ENCODE measurements around the gene MYO3B.

Gene MYO3B

DNA sequence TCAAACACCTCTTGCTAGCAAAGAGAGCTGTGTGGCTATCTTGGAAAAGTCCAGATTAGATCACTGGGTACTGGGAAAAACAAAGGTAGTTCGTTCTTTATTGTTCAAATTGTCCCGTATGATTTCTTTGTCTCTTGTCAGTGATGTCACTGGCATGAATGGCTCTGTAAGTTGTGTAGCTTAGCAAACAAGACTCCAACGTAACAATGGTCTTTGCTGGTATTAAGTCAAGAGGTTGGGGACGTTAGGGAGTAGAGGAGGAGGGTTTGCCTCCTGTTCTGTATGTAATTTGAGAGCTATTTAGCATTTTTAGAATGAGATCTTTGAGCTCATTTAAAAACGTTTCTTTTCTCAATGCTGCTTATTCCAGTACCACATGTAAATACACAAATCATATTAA, 320.7 kb downstream of the MYO3B start:
- in situ Hi-C loops (cut with MboI; ENCODE audit: low sequenced_read_pairs) = no loop called here

DNA sequence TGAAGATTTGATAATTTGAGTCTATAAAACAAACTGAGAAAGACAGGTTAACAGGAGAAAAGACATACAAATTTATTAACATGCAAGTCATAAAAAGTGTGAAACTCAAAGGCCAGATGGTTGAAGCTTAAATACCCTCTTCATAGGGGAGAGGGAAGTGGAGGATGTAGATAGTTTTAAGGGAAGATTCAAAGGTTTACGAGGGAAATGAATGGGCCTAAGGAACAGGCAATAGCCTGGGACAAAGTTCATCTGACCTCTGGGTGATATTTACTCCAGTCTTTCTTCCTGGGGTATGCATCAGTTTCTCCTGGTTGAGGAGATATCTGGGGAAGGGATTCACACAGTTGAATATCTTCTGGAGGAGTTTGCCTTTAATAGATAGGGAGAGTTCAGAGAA, 322.2 kb downstream of the MYO3B start:
- in situ Hi-C loops (cut with MboI; ENCODE audit: low sequenced_read_pairs) = no loop called here

DNA sequence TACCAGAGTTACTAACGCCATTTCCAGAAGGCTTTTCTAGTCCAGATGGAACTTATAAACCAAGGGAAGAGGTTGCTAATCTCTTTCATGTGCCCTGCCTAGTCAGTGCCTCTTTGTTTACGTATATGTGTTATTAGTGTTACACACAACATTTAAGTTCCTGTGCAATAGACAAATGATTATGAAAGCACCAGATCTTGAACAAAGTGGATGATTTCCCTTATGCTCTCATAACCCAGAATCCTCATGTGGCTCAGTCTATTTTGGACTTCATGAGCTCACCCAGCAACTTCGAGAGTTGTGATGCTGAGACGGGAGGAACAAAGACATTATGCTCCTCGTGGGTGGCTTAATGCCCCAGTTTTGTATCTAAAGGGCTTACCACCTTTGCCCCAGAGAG, 322.8 kb downstream of the MYO3B start:
- in situ Hi-C loops (cut with MboI; ENCODE audit: low sequenced_read_pairs) = no loop called here

- in situ Hi-C loops (cut with MboI; ENCODE audit: low sequenced_read_pairs) = no loop called here
Observed at GRCh38 chr2:170501421-170502043, 323.6 kb downstream of the MYO3B start.

- in situ Hi-C loops (cut with MboI; ENCODE audit: low sequenced_read_pairs) = no loop called here
Observed at GRCh38 chr2:170502361-170503130, 324.6 kb downstream of the MYO3B start.

- in situ Hi-C loops (cut with MboI; ENCODE audit: low sequenced_read_pairs) = no loop called here
Observed at GRCh38 chr2:170503563-170503962, 325.6 kb downstream of the MYO3B start.

GRCh38 chr2:170503971-170504809, 326.2 kb downstream of the MYO3B start:
- in situ Hi-C loops (cut with MboI; ENCODE audit: low sequenced_read_pairs) = no loop called here

- in situ Hi-C loops (cut with MboI; ENCODE audit: low sequenced_read_pairs) = no loop called here
Observed at GRCh38 chr2:170504810-170505145, 326.8 kb downstream of the MYO3B start.

GRCh38 chr2:170505631-170506275, 327.8 kb downstream of the MYO3B start:
- in situ Hi-C loops (cut with MboI; ENCODE audit: low sequenced_read_pairs) = no loop called here

GRCh38 chr2:170509452-170510193, 331.7 kb downstream of the MYO3B start:
- in situ Hi-C loops (cut with MboI; ENCODE audit: low sequenced_read_pairs) = no loop called here

DNA sequence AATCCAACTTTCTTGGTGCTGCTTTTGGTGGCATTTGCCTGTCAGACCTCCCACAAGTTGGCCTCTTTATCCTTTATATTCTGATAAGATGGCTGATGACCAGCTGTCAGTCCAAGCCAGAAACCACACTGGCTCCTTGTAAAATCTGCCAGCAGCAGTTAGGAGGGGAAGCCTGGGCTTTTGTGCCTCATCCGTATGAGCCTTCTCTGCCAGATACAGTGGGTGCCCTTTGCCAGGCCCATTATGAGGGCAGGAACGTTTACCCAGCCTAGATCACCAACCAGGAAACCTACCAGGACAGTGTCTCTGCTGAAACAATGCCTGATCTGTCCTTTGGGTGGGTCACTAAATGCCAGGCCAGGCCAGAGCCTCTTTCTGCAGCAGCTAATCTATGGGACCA, 334.3 kb downstream of the MYO3B start:
- in situ Hi-C loops (cut with MboI; ENCODE audit: low sequenced_read_pairs) = no loop called here

GRCh38 chr2:170514140-170514539, 336.2 kb downstream of the MYO3B start:
- in situ Hi-C loops (cut with MboI; ENCODE audit: low sequenced_read_pairs) = no loop called here

DNA sequence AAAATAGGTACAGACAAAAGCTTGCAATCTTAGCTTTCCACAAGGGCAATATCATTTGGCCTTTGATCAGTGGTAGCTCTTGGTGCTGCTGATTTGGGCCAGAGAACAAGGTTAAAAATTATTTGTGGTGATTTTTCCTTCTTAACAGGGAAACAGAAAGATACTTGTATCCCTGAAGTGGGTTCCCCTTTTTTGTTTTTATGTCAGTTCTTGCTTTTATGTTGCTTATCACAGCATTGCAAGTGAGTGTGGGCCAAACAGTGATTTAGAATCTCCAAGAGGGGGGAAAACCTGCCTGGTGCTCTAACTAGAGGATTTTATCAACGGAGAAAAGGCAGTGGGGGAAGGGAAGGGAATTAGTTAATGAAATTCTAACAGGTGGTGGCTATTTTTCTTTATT, 339.6 kb downstream of the MYO3B start:
- in situ Hi-C loops (cut with MboI; ENCODE audit: low sequenced_read_pairs) = no loop called here

- in situ Hi-C loops (cut with MboI; ENCODE audit: low sequenced_read_pairs) = no loop called here
Observed at GRCh38 chr2:170518911-170519310, 341.0 kb downstream of the MYO3B start.

- in situ Hi-C loops (cut with MboI; ENCODE audit: low sequenced_read_pairs) = no loop called here
Observed at GRCh38 chr2:170521299-170521698, 343.4 kb downstream of the MYO3B start.

GRCh38 chr2:170523506-170523905, 345.6 kb downstream of the MYO3B start:
- in situ Hi-C loops (cut with MboI; ENCODE audit: low sequenced_read_pairs) = no loop called here

DNA sequence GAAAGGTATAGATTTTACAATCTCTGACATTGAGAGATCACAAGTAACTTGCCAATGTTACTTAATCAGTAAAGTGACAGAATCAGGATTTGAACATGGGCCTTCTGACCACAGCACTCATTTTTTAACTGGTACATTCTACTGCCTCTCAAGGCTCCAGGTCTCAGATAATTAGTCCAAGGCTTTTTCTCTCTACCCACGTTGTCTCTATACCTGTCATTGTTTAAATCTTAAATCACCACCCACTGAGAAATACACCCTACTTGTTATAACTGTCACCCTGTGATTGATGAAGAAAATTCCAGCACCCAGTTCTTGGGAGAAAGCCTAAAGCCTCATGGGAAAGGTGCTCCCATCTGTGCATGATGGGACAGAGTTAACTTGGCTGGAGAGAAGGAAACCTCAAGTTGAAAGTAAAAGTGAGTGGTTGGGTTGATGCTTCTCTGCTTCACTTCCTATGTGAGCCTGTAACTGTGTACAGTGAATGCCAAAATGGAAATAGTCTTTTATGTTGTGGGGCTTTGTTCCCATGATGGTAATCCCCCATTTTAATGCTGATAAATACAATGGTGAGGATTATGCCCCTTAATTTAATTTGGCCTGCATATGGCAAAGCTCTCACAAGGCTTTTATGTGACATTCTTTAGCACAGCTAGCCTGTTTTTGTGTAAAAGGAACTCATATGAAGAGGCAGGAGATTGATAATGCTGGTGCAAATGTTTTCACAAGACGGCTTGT, 347.1 kb downstream of the MYO3B start:
- in situ Hi-C loops (cut with MboI; ENCODE audit: low sequenced_read_pairs) = no loop called here

DNA sequence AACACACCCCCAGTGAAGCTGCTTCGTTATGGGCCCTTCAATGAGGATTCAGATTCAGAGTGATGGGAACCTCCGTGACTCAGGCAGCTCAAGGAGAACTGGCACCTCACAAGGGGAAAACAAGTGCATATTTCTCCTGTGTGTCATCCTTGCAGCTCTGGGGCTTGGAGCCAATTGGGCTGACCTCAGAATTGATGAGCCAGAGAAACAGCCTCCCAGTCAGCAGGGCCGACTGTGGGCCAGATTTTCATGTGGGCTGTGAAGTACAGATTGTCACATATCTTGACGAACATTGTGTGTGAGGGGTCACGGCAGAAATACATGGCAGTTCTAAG, 347.6 kb downstream of the MYO3B start:
- in situ Hi-C loops (cut with MboI; ENCODE audit: low sequenced_read_pairs) = no loop called here

DNA sequence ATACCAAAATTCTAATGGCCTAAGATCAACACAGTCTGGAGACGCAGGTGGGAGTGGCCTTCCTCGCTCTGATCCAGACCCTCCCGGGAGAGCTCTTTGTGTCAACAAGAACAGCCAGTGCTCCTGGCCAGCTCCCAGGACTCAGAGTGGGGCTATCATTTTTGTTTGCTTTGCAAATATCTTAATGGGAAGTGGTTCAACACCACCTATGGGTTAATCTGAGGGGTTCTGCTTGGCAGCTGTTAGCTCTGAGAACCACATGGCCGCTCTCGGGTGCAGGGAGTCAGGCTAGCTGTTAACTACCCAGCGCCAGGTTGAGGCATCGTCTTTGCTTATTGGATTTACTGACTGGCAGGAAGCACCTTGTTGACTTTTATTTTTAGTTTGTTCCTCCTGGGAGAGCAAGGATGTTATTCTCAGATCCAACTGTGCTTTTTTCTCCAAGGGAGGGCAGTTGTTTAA, 352.4 kb downstream of the MYO3B start:
- in situ Hi-C loops (cut with MboI; ENCODE audit: low sequenced_read_pairs) = no loop called here
